Measurements from ENCODE around the gene MIA.

The MIA gene

DNA sequence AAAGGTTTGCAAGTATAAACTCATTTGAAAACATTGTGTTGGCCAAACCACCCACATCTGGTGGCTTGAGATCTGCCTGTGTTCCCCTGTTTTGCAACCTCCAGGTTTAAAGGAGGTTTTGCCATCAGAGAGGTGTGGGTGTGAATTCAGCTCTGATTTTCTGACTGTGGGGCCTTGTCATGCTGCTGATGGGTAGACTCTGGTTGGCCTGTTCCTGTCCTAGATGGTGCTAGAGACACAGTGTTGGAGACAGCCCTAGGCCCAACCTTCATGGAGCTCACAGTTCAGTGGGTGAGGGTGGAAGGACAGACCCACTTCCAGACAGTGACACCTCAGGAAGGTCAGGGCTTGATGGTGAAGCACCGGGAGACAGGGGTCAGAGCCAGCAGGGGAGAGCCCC, 10.2 kb downstream of the MIA start:
- TF ChIP-seq ZFX (IDR thresholded peaks at IDR 0.05; ENCODE audit: borderline replicate concordance) = no peak
- TF ChIP-seq, protein P1, sequence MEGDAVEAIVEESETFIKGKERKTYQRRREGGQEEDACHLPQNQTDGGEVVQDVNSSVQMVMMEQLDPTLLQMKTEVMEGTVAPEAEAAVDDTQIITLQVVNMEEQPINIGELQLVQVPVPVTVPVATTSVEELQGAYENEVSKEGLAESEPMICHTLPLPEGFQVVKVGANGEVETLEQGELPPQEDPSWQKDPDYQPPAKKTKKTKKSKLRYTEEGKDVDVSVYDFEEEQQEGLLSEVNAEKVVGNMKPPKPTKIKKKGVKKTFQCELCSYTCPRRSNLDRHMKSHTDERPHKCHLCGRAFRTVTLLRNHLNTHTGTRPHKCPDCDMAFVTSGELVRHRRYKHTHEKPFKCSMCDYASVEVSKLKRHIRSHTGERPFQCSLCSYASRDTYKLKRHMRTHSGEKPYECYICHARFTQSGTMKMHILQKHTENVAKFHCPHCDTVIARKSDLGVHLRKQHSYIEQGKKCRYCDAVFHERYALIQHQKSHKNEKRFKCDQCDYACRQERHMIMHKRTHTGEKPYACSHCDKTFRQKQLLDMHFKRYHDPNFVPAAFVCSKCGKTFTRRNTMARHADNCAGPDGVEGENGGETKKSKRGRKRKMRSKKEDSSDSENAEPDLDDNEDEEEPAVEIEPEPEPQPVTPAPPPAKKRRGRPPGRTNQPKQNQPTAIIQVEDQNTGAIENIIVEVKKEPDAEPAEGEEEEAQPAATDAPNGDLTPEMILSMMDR (IDR thresholded peaks at IDR 0.05) = no peak
- no peak overlapping the region for H3K27ac ChIP-seq

DNA sequence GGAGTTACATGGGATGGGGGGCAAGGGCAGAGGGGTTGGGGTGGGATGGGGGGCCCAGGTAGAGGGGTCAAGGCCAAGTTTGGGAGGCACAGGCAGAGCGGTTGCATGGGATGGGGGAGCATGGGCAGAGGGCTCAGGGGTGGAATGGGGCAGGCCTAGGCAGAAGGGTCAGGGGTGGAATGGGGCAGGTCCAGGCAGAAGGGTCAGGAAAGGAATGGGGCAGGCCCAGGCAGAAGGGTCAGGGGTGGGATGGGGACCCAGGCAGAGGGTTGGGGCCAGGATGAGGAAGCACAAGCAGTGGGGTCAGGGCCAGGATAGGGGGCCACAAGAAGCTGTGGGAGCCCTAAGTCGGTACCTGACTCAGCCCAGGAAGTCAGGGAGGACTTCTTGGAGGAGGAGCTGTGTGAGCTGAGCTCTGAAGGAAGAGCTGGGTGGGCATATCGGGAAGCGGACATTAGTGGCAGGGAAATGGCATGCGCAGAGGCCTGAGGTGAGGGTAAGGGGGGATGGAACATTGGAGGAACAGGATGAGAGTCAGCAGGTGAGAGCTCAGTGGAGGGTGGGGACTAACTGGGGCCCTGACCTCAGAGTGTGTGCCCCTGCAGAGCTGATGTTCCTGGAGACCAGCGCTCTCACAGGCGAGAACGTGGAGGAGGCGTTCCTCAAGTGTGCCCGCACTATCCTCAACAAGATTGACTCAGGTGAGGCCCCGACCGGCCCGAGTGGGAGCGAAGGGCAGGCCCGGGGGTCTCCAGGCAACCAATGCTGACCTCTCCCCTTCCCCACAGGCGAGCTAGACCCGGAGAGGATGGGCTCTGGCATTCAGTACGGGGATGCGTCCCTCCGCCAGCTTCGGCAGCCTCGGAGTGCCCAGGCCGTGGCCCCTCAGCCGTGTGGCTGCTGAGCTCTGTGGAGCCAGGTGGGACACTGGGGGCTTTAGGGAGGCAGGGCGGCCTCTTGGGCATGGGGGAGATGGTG, 11.0 kb downstream of the MIA start:
- no peak for TF ChIP-seq ZFX (IDR thresholded peaks at IDR 0.05; ENCODE audit: borderline replicate concordance)
- TF ChIP-seq, protein P1 (IDR thresholded peaks at IDR 0.05) = no peak
- no peak overlapping the region for H3K27ac ChIP-seq

DNA sequence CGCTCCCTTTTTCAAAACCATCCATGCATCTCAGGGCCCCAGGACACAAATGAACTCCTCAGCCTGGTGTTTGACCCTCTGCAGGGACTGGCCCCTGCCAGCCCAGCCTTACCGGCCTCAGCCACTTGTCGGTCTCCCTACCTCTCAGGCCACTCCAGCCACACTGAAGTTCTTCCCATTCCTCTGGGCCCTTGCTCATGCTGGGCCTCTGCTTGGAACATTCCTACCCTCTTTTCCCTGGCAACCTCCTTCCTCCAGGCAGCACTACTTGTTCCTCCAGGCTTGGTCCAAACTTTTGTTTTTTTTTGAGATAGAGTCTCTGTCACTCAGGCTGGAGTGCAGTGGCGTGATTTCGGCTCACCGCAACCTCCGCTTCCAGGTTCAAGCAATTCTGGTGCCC, 16.0 kb downstream of the MIA start:
- no peak for TF ChIP-seq ZFX (IDR thresholded peaks at IDR 0.05; ENCODE audit: borderline replicate concordance)
- TF ChIP-seq, protein P1 (IDR thresholded peaks at IDR 0.05) = no peak
- no peak overlapping the region for H3K27ac ChIP-seq

DNA sequence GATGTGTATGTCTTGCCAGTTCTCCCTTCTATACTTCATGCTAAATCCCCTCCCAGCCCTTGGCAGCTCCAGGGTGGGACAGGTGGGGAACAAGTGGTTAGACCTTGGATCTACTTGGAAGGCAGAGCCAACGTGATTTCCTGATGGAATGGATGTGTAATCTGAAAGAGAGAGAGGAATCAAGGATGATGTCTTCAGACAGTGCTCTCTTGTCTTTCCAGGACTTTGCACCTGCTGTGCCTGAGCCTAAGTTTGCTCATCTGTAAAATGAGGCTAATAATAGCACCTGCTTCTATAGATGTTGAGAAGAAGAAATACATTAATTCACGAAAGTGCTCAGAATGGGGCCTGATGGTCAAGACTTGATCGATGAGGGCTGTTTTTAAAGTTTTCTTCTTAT, 16.7 kb downstream of the MIA start:
- H3K27ac ChIP-seq = no peak overlapping the region
- no peak for TF ChIP-seq ZFX (IDR thresholded peaks at IDR 0.05; ENCODE audit: borderline replicate concordance)
- TF ChIP-seq, protein P1 (IDR thresholded peaks at IDR 0.05) = no peak

DNA sequence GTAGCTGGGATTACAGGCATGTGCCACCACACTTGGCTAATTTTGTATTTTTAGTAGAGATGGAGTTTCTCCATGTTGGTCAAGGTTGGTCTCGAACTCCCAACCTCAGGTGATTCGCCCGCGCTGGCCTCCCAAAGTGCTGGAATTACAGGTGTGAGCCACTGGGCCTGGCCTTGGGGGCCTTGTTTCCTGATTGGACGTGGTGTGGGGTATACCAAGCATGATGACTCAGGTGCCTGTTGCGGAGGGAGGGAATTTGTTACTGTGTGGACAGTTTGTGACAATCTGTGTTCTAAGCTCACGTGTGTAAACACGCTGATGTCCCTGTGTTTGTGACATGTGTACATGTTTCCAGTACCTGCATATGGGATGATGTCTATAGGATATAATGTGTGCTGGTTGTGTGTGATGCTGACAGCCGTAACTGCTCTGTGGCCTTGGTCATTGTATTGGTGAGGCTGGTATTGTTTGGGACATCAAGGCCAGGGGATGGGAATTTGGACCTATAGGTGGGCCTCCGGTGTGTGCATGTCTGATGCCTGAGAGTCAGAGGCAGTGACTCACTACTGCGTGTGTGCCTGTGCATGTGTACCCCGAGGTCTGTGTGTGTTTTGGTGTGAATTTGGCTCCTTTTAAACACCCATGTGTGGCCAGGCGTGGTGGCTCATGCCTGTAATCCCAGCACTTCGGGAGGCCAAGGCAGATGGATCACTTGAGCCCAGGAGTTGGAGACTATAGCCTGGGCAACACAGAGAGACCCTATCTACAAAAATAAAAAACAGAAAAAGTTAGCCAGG, 22.0 kb downstream of the MIA start:
- H3K27ac ChIP-seq = peak overlapping the region; percentile 85
- TF ChIP-seq ZFX (IDR thresholded peaks at IDR 0.05; ENCODE audit: borderline replicate concordance) = no peak
- TF ChIP-seq, protein P1 (IDR thresholded peaks at IDR 0.05) = no peak

DNA sequence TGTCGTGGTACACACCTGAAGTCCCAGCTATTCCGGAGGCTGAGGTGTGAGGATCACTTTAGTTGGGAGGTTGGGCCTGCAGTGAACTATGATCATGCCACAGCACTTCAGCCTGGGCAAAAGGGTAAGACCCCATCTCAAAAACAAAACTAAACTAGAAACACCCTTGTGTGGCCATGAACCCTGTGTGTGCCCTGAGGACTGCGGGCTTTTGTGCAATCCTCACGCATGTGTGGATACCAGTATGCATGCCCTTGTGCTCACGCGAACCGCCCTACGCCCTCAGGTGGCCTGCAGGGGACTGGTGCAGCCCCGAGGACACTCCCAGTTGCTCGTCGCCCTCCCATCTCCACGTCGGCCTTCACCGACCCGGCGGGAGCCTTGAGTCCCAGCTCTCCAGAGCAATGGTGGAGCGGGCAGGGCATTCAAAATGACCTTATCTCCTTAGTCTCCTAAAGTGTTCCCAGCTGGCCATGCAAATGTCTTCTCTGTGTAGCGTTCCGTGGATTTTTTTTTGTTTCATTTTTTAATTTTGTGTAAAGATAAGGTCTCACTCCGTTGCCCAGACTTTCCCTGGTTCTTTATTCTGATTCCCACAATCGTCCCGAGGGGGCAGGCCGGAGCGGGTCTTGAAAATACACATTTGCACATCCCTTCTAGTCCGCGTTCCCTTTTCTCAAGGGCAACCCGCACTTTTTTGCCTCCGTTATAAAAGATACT, 22.8 kb downstream of the MIA start:
- peak overlapping the region; percentile 85 for H3K27ac ChIP-seq
- TF ChIP-seq ZFX (IDR thresholded peaks at IDR 0.05; ENCODE audit: borderline replicate concordance) = no peak
- TF ChIP-seq, protein P1 (IDR thresholded peaks at IDR 0.05) = peak; percentile 55

Measured in 22Rv1 (cell line).